Breast epithelium (tissue), 4 donors: Measurements from ENCODE around the gene FTO. TPM values are rescaled to one million over a fixed set of nuclear protein-coding genes. Genes with fewer than 3 reads are reported as not detected.
A peak's percentile ranks its signal among the peaks of the same experiment; 100 is the strongest.

Experiments
- DNase-seq, 2 donors: peaks; one replicate each; pipeline ENCODE4 v3.0.0-alpha.2; 2019; ENCODE audit warnings: low spot score in 2 of 2
- H3K27ac ChIP-seq, 2 donors: fragments of 200-600 bp; sonication (generic) in 1 of 2; one replicate each; pipeline ENCODE4 v1.5.1; 2016 to 2019; ENCODE audit warnings: mild to moderate bottlenecking in 1 of 2
- H3K27me3 ChIP-seq, 2 donors: fragments of 200-600 bp; sonication (generic) in 1 of 2; one replicate each; pipeline versions ENCODE4 v1.5.1 to v1.6.0; 2017 to 2019; ENCODE audit warnings: control low read depth in 1 of 2, mild to moderate bottlenecking in 1 of 2
- H3K36me3 ChIP-seq: fragments of 200-600 bp; one replicate; pipeline ENCODE4 v1.5.1; 2019
- H3K4me1 ChIP-seq, 2 donors: fragments of 200-600 bp; sonication (generic); one replicate each; pipeline ENCODE4 v1.5.1; 2016 to 2019; ENCODE audit warnings: control low read depth in 1 of 2
- H3K4me3 ChIP-seq, 3 donors: fragments of 200-600 bp; sonication (generic); 1 replicate in 2 of 3; 2 replicates in 1 of 3; pipeline ENCODE4 v1.5.1; 2016 to 2019; ENCODE audit warnings: mild to moderate bottlenecking in 3 of 3, moderate library complexity in 2 of 3
- H3K9me3 ChIP-seq, 2 donors: fragments of 200-600 bp; sonication (generic) in 1 of 2; one replicate each; pipeline ENCODE4 v1.5.1; 2016 to 2019; ENCODE audit warnings: control low read depth in 1 of 2
- POLR2A ChIP-seq: fragments of 450-650 bp; IDR thresholded peaks from one replicate; pipeline ENCODE4 v1.6.1; 2016; ENCODE audit warnings: antibody characterized with exemption, mild to moderate bottlenecking, moderate library complexity
- POLR2AphosphoS5 ChIP-seq, 3 donors: sonication (generic); formaldehyde crosslinking; IDR thresholded peaks; one replicate each; pipeline ENCODE4 v1.6.1; 2017; ENCODE audit warnings: antibody characterized with exemption in 3 of 3
- intact Hi-C: fragments of 100-400 bp; cut with DNase I; formaldehyde crosslinking; loops from one replicate; pipeline ENCODE4 v1.15.1; 2023; ENCODE audit warnings: low total_unique reads
- total RNA-seq, 3 donors: library from RNA; depleted of rRNA; stranded (reverse); fragments of >200 nt; gene quantifications; one replicate each; pipeline ENCODE4 v1.1.0, GENCODE V29; 2016
- TF ChIP-seq, protein P1 (sequence below), 3 donors: fragments of 450-650 bp; IDR thresholded peaks; one replicate each; pipeline ENCODE4 v1.5.1; 2016 to 2017; ENCODE audit warnings: antibody characterized with exemption in 3 of 3, mild to moderate bottlenecking in 3 of 3, moderate library complexity in 3 of 3

The FTO gene
- total RNA-seq, 3 donors from 2014 or later, result 109 to 193 (median 174) TPM

DNA sequence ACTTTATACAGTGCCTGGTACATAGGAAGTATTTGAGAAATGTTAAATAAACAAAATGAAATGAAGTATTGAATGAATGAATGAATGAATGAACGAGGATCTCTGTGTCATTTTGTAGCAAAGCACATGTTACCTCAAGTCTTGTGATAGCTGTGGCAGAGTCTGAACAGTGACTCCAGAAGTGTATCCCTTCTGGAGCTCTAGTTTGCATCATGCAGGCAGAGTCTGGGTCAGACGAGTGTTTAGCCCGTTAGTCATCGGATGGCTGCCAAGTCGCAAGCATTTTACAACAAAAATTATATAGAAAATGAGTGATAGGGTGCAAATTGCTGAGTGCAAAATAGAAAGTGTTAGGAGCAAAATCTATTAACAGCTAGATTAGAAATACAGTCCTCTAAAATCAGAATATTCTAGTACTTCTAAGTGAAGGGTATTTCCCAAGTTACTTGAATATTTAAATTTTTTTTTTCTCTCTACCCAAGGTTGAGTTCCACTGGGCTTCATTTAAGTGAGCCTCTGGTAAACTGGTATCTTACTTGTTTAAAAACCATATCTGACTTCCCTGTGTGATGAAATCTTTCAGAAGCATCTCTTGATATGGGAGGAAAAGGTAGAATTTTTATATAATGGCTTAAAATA lies 113.3 kb downstream of the FTO start:
- no peak for TF ChIP-seq POLR2A
- TF ChIP-seq, protein P1, sequence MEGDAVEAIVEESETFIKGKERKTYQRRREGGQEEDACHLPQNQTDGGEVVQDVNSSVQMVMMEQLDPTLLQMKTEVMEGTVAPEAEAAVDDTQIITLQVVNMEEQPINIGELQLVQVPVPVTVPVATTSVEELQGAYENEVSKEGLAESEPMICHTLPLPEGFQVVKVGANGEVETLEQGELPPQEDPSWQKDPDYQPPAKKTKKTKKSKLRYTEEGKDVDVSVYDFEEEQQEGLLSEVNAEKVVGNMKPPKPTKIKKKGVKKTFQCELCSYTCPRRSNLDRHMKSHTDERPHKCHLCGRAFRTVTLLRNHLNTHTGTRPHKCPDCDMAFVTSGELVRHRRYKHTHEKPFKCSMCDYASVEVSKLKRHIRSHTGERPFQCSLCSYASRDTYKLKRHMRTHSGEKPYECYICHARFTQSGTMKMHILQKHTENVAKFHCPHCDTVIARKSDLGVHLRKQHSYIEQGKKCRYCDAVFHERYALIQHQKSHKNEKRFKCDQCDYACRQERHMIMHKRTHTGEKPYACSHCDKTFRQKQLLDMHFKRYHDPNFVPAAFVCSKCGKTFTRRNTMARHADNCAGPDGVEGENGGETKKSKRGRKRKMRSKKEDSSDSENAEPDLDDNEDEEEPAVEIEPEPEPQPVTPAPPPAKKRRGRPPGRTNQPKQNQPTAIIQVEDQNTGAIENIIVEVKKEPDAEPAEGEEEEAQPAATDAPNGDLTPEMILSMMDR (IDR thresholded peaks at IDR 0.05), result no peak
- TF ChIP-seq POLR2AphosphoS5 (IDR thresholded peaks at IDR 0.05), result no peak
- Histone ChIP-seq H3K4me3 (no peak overlapping the region), H3K36me3 (no peaks in the 10 kb centered on the region), H3K9me3 (no peaks in the 10 kb centered on the region), H3K4me1 (peaks cover 0 to 9% of the 10 kb centered on the region in 2 donors), H3K27ac (peak overlapping the region; percentile 74 to 79), H3K27me3 (no peaks in the 10 kb centered on the region)
- intact Hi-C loops, result no loop called here
- DNase-seq, result no peak

DNA sequence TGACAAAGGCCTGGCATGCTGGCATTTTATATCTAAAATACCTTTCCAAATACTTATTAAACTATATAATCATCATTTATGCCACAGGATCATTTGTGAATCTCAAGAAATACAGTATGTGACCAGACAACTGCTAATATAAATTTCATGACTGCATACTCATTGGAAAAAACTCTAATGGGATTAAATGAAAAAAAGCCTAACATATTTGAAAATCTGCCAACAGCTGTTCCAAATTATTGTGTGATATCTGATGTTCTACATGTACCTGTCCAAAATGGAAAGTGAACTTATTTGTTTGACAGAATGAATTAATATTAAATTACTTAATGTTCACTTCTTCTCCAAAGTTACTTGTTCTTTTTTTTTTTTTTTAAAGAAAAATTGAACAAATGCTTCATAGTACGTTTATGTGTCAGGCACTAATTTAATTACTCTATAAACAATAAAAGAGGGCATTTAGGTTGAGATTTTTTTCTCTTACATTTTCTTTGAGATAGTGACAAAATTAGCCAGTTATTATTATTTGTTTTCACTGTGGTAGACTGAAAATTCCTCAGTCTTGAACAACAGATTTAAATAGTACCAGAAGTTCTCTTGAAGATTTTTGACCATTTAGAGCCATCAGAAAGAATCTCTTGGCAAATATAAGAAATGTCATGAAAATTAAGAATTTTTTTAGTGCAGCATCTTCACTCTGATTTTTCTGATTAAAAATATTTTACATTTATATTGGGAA lies 114.0 kb downstream of the FTO start:
- no peaks in the 10 kb centered on the region for H3K27me3 ChIP-seq
- intact Hi-C loops, result no loop called here
- no peak overlapping the region for H3K4me3 ChIP-seq
- H3K36me3 ChIP-seq, result no peaks in the 10 kb centered on the region
- H3K27ac ChIP-seq, result peak overlapping the region in 1 of 2 donors; percentile 8
- DNase-seq, result no peak
- no peak for TF ChIP-seq POLR2AphosphoS5 (IDR thresholded peaks at IDR 0.05)
- no peak for TF ChIP-seq POLR2A
- TF ChIP-seq, protein P1 (IDR thresholded peaks at IDR 0.05), result no peak
- H3K4me1 ChIP-seq, result peaks cover 0 to 13% of the 10 kb centered on the region in 2 donors
- H3K9me3 ChIP-seq, result no peaks in the 10 kb centered on the region

DNA sequence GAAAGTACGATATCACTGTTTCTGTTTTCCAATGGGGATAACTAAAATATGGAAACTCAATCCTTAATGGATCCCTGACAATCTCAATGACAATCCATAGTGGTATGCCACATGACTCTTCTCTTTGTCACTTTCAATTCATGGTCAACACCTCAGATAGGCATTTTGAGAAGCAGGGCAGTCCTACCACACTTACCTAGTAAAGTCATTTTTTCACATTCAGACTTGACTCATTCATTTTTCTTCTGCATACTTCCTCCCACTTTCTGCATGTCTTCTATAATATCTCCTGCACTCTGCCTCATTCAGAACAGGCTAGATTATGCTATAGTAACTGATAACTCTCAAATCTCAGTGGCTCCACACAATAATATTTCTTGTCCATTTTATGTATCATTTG lies 117.5 kb downstream of the FTO start:
- H3K4me1 ChIP-seq, result peaks cover 0 to 16% of the 10 kb centered on the region in 2 donors
- H3K4me3 ChIP-seq, result no peak overlapping the region
- no peaks in the 10 kb centered on the region for H3K36me3 ChIP-seq
- TF ChIP-seq, protein P1 (IDR thresholded peaks at IDR 0.05), result no peak
- TF ChIP-seq POLR2A (no peak), POLR2AphosphoS5 (IDR thresholded peaks at IDR 0.05) (no peak)
- no peak for DNase-seq
- no peaks in the 10 kb centered on the region for H3K27me3 ChIP-seq
- intact Hi-C loops, result no loop called here
- H3K9me3 ChIP-seq, result no peaks in the 10 kb centered on the region
- peak overlapping the region; percentile 62 to 70 for H3K27ac ChIP-seq

DNA sequence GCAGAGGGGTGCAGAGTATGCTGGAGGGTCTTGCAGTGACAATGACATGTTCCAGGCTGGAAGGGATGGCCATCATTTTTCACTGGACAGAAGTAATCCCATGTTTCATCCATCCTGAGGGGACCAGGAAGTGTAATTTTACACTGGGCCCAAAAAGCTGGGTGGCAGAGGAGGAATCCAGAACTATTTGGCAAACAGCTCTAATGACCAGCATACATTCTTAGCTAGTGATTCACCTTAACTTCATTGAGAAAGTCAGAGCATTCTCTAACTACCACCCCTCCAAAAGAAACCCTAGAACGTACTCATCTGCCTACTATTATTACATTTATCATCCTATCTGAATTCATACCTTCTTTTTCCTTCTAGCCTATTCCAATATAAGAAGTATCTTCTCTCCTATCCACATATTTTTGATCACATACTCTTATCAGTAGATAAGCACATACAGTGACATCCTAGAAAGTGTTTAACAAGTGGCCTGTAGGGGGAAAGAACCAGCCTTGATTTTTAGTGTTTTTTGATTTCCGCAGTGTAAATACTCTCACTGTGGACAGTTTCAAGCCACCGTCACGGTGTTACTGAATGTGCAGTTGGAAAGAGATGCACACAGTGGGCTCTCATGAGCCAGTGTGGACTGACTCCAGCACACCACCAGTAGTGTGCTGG lies 118.1 kb downstream of the FTO start:
- Histone ChIP-seq H3K27me3 (no peaks in the 10 kb centered on the region), H3K9me3 (no peaks in the 10 kb centered on the region), H3K27ac (peak overlapping the region; percentile 62 to 70), H3K4me3 (no peak overlapping the region), H3K36me3 (no peaks in the 10 kb centered on the region), H3K4me1 (peaks cover 0 to 15% of the 10 kb centered on the region in 2 donors)
- intact Hi-C loops, result no loop called here
- DNase-seq, result no peak
- TF ChIP-seq POLR2A (no peak), POLR2AphosphoS5 (IDR thresholded peaks at IDR 0.05) (no peak)
- TF ChIP-seq, protein P1 (IDR thresholded peaks at IDR 0.05), result no peak
